22Rv1 (cell line): ENCODE data around the gene WDR64.

Experiments used
- H3K27ac ChIP-seq: fragments of 450-650 bp; 2 replicates; pipeline ENCODE4 v1.5.1; 2017
- CTCF ChIP-seq: fragments of 450-650 bp; IDR thresholded peaks from 2 replicates; pipeline ENCODE4 v1.5.1; 2017; ENCODE audit warnings: mild to moderate bottlenecking
- ZFX ChIP-seq: fragments of 450-650 bp; IDR thresholded peaks from 2 replicates; pipeline ENCODE4 v1.6.1; 2017; ENCODE audit warnings: antibody characterized with exemption, borderline replicate concordance

Gene WDR64

GRCh38 chr1:241638909-241639622 lies 13.0 kb upstream of the WDR64 start:
- TF ChIP-seq ZFX = no peak
- no peak for TF ChIP-seq CTCF
- no peak overlapping the region for H3K27ac ChIP-seq

- H3K27ac ChIP-seq = peak overlapping the region; percentile 52; the same call in 1 of the 2 replicates
- no peak for TF ChIP-seq CTCF
- TF ChIP-seq ZFX = no peak
Observed at GRCh38 chr1:241639623-241640148, 12.4 kb upstream of the WDR64 start.

GRCh38 chr1:241640149-241640866 lies 11.8 kb upstream of the WDR64 start, which contains the start of the genes CHML and OPN3:
TSS of gene CHML (minus strand) at chr1:241640369. CDS start at chr1:241635766, 4,603 bp downstream.
TSS of gene OPN3 (minus strand) at chr1:241640369. CDS start at chr1:241640254, 115 bp downstream.
- no peak for TF ChIP-seq ZFX
- TF ChIP-seq CTCF = no peak
- H3K27ac ChIP-seq = peak within 1 kb of the TSS; percentile 52; the same call in 1 of the 2 replicates

GRCh38 chr1:241640867-241641622 lies 11.0 kb upstream of the WDR64 start:
- peak overlapping the region; percentile 52; the same call in 1 of the 2 replicates for H3K27ac ChIP-seq
- TF ChIP-seq CTCF = no peak
- no peak for TF ChIP-seq ZFX

GRCh38 chr1:241641773-241642592 lies 10.1 kb upstream of the WDR64 start:
- no peak for TF ChIP-seq ZFX
- TF ChIP-seq CTCF = no peak
- H3K27ac ChIP-seq = no peak overlapping the region

- H3K27ac ChIP-seq = no peak overlapping the region
- TF ChIP-seq CTCF (no peak), ZFX (no peak)
Observed at GRCh38 chr1:241642593-241642944, 9.5 kb upstream of the WDR64 start.
